Kidney tubule cell (primary cell): ENCODE measurements around the gene RBM33.
A peak's percentile ranks its signal among the peaks of the same experiment; 100 is the strongest.
"Not testable (repeated sequence)": the region's sequence is repeated elsewhere in the genome, so short reads cannot be mapped to it uniquely, and the experiment has no call there.

Experiments
- DNase-seq: peaks from one replicate; pipeline ENCODE4 v3.0.0-alpha.2; 2018; ENCODE audit warnings: low spot score

Gene RBM33

GRCh38 chr7:155809332-155809946 lies 165.0 kb downstream of the RBM33 start:
- DNase-seq, result peak; percentile 32

- no peak for DNase-seq
Observed at GRCh38 chr7:155809947-155810769, 165.7 kb downstream of the RBM33 start.

- DNase-seq, result peak; percentile 60
Observed at GRCh38 chr7:155810770-155811559, 166.5 kb downstream of the RBM33 start.

GRCh38 chr7:155811560-155811894 lies 167.1 kb downstream of the RBM33 start:
- DNase-seq, result peak; percentile 75

- DNase-seq, result peak; percentile 32
Observed at GRCh38 chr7:155811895-155812761, 167.7 kb downstream of the RBM33 start, which contains the start of gene SHH. SHH (minus strand) TSS chr7:155812463; CDS start chr7:155812122, 341 bp downstream.

- DNase-seq, result no peak
Observed at GRCh38 chr7:155813125-155813524, 168.7 kb downstream of the RBM33 start.

- no peak for DNase-seq
Observed at GRCh38 chr7:155813546-155814315, 169.3 kb downstream of the RBM33 start.

- DNase-seq, result peak; percentile 12
Observed at GRCh38 chr7:155814316-155815276, 170.1 kb downstream of the RBM33 start.

GRCh38 chr7:155815332-155816191 lies 171.1 kb downstream of the RBM33 start:
- DNase-seq, result peak; percentile 78

GRCh38 chr7:155816192-155816508 lies 171.7 kb downstream of the RBM33 start:
- no peak for DNase-seq

- DNase-seq, result no peak
Observed at GRCh38 chr7:155816996-155817395, 172.5 kb downstream of the RBM33 start.

GRCh38 chr7:155817515-155817914 lies 173.1 kb downstream of the RBM33 start:
- DNase-seq, result not testable (repeated sequence)

GRCh38 chr7:155818154-155818819 lies 173.8 kb downstream of the RBM33 start:
- DNase-seq, result no peak

- no peak for DNase-seq
Observed at GRCh38 chr7:155818820-155819168, 174.3 kb downstream of the RBM33 start.

- no peak for DNase-seq
Observed at GRCh38 chr7:155819186-155819585, 174.7 kb downstream of the RBM33 start.

GRCh38 chr7:155820246-155820645 lies 175.8 kb downstream of the RBM33 start:
- DNase-seq, result no peak

- DNase-seq, result no peak
Observed at GRCh38 chr7:155820788-155821187, 176.3 kb downstream of the RBM33 start.

- no peak for DNase-seq
Observed at GRCh38 chr7:155821851-155822250, 177.4 kb downstream of the RBM33 start.
